ENCODE measurements around the gene WDR49.

The WDR49 gene

GRCh38 chr3:167653760-167654159 is at the start of gene WDR49:
Gene WDR49 (minus strand): TSS chr3:167653942. CDS start chr3:167653425, 517 bp downstream.
- DNase-seq (ENCODE audit: low read depth) = no peak

DNA sequence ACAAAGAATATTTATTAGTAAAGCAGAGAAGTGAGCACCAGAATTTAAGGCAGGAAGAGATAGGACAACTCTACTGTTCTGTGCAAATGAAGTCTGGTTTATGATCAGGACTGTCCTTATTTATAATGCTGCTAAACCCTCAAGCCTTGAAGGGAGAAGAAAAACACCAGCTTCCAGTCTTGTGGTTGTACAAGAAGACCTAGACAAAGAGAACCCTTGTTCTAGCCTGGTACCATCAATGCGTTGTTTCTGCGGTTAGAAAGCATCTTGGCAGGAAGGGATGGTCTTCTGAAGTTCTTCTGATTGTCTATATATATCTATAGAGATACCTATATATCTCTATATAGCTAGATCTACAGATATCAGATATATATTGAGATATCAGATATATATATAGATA is 47.2 kb upstream of the WDR49 start:
- DNase-seq (ENCODE audit: low read depth) = no peak

GRCh38 chr3:167700046-167700445 is 46.3 kb upstream of the WDR49 start:
- DNase-seq (ENCODE audit: low read depth) = no peak

DNA sequence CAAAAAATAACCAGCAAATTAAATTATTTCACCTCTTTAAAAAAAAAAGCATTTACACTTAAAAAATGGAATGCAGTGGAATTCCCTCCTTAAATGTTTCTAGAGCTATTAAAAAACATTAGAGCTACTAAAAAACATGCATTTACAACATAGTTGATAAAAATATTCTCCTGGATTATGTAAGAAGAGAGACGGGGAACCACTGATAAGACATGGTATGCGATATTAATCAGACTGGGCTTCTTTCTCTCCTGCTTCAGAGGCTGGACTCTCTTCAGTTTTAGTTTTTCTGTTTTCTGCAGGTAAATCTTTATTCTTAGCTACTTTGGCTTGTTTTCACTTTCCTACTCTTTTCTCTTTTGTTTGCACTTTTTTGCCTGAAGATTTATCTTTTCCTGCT is 40.4 kb upstream of the WDR49 start:
- DNase-seq (ENCODE audit: low read depth) = no peak

DNA sequence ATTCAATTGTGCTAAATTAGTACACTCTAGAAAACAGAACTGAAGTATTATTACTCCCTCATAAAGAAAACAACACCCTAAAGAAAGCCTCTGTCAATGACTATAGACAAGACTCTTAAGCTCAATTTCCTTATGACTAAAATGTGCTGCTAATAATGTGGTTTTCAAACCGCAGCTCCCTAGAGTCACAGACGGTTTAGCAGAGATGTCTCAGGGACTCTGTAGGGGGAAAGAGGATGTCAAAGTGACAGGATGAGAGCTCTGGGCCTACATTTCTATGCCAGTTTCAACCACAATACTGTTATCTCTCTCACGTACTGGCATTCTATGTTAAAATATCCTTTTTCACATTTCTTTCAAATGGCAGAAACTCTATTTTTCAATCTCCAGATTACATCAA is 37.6 kb upstream of the WDR49 start:
- DNase-seq (ENCODE audit: low read depth) = no peak

DNA sequence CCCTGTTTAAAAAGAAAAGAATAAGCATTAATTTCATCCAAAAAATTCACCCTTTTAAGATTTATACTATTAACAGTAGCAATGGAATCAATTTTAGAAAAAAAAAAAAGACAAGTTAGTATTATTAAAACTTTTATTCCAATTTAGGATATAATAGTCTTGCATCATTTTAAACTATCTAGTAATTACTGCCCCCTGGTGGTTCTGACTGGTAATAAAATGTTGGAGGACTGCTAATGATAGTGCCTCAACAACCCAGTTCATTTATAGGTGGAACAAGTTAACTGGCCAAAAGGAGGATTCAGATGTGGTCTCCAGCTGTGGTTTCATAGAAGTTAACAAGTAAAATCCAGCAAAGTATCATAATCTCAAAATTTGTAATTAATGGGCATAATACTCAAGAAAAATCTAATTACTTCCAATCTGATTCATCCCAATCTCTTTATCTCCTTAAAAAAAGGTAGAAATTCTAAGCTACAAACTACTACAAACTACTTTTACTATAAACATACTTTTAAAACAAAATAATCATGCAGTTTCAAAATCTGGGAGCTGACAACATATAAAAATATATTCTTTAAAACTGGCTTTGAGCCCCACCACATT is 30.7 kb upstream of the WDR49 start:
- DNase-seq (ENCODE audit: low read depth) = peak; percentile 30

DNA sequence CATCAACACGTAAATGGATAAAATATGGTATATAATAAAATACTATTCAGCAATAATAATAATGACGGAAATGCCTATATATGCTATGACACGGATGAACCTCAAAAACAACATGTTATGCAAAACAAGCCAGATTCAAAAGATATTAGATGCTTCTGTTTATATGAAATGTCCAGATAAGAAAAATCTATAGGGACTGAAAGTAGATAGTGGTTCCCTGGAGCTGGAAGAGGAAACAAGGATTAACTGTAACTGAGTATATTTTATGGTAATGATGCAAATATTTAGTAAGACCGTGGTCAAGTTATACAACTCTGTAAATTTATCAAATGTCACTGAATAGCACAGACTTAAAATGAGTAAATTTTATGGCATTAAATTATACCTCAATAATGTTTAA is 25.8 kb upstream of the WDR49 start:
- no peak for DNase-seq (ENCODE audit: low read depth)

- no peak for DNase-seq (ENCODE audit: low read depth)
These were observed 22.1 kb upstream of the WDR49 start for GRCh38 chr3:167675848-167676247.

GRCh38 chr3:167673221-167673620 is 19.5 kb upstream of the WDR49 start:
- no peak for DNase-seq (ENCODE audit: low read depth)

GRCh38 chr3:167671878-167672427 is 18.2 kb upstream of the WDR49 start:
- no peak for DNase-seq (ENCODE audit: low read depth)

GRCh38 chr3:167669699-167670098 is 16.0 kb upstream of the WDR49 start:
- DNase-seq (ENCODE audit: low read depth) = no peak

DNA sequence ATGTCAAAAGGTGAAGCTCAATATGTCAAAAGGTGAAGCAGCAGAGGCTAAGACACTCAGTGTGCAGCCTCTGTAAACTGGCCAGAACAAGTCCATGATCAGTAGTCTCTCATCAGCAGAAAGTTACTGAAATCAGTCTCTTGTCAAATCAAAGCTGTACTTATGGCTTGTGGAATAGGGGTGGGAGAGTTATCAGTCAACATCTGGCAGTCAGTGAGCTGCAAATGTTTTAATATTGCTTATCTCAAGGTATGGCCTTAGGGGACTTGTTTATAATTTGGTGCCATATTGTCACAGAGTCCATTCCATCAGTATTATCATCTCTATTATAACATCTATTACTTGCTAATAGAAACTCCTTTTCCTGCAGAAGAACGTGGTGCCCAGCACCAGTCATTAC is 14.9 kb upstream of the WDR49 start:
- no peak for DNase-seq (ENCODE audit: low read depth)

DNA sequence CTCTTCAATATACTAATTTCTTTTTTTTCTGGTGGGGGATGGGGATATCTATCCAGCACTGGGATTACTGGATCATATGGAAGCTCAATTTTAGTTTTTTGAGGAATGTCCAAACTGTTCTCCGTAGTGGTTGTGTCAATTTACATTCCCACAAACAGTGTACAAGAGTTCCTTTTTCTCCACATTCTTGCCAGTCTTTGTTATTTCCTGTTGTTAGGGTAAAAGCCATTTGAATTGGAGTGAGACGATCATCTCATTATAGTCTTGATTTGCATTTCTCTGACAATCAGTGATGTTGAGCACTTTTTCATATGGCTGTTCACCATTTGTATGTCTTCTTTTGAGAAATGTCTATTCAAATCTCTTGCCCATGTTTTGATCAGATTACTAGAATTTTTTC is 12.8 kb upstream of the WDR49 start:
- no peak for DNase-seq (ENCODE audit: low read depth)

GRCh38 chr3:167662919-167663400 is 9.2 kb upstream of the WDR49 start:
- no peak for DNase-seq (ENCODE audit: low read depth)

DNA sequence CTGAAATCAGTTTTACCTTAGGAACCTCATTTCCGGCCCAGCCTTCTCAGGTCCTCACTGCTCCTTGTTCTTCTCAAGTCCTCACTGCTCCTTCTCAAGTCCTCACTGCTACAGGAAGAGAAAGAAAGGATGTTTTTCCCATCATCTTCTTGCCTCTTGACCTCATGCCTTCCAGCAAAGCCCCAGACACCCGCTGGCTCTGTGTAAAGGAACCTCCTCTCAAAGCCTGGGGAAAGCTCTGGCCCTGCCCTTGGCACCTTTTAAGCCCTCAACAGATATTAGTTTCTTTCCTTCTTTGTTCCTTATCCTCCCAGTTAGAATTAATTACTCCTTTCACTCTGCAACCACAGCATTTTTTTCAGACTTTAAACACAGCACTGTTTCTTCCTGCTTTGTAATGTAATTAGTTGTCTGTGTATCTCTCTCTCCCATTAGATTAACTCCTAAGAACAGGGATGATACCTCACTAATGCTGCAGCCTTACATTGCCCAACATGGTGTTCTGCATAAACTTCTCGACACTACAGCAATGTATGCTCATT is 4.0 kb upstream of the WDR49 start:
- no peak for DNase-seq (ENCODE audit: low read depth)

GRCh38 chr3:167656821-167657220 is 3.1 kb upstream of the WDR49 start:
- DNase-seq (ENCODE audit: low read depth) = no peak

GRCh38 chr3:167653155-167653554 is 587 bp downstream of the WDR49 start:
- no peak for DNase-seq (ENCODE audit: low read depth)

DNA sequence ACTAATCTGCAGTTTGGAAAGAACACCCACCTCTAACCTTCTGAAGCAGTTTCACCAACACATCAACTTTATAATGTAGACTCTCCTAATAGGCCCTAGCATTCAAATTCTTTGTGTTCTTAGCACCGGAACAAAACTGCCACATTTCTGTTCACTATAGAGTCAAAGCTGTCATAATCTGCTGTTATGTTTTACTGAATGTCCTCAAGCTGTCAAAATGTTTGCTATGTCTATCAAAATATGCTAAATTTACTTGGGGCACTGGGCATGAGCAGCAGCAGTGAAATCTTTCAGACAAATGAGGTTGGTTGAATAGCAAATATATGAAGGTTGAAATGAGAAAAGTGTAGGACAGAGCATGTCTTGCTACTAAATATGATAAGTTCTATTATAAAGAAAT is 1.9 kb downstream of the WDR49 start:
- DNase-seq (ENCODE audit: low read depth) = no peak

DNA sequence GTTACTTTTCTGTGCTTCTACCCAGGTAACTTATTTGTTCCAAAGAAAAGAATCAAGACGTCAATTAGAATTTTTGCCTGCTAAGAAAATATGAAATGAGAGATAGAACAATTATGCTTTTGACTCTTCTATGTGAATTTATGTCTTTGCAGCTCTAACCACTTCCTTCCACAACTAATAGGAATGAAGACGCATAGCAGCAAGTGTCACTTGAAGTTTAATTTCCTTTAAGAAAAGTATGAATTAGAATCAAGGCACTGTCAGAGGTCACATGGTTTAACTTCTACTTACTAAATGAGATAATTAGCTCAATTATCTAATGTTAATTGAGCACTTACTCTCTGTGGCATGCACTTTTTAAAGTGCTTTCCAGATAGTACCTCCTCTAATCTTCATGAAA is 3.3 kb downstream of the WDR49 start:
- DNase-seq (ENCODE audit: low read depth) = no peak

DNA sequence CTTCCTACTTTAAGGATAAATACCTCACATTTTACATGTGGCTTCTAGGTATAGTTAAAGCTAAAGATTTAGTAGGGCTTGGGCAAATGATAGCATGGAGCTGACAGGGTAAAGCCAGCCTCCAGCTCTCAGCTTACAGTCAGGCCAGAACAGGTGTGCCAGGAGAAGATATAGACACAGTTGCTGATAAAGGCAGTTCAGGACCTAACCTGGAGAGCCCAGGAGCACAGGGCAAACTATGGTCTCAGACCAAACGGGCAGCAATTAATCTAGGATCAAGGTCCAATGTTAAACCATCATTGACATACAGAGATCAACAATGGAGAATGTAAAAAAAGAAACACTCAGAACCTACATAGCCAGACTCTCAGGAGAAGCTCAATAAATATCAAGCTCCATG is 4.0 kb downstream of the WDR49 start:
- no peak for DNase-seq (ENCODE audit: low read depth)

DNA sequence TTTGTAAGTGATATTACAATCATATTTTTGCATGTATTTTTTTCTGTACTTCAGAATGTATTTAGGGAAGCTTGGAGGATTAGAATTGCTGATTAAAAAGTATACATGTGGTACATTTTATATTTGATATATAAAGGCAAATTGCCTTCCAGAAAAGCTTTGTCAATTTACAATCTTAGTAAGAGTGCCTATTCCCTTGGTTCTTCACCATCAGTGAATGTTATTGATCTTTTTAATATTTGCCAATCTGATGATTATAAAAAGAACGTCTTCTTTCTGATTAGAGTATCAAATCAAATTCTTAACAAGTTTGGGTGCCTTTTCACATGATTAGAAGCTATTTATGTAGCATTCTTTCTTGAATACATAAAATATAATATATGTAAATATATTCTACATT is 9.1 kb downstream of the WDR49 start:
- no peak for DNase-seq (ENCODE audit: low read depth)

DNA sequence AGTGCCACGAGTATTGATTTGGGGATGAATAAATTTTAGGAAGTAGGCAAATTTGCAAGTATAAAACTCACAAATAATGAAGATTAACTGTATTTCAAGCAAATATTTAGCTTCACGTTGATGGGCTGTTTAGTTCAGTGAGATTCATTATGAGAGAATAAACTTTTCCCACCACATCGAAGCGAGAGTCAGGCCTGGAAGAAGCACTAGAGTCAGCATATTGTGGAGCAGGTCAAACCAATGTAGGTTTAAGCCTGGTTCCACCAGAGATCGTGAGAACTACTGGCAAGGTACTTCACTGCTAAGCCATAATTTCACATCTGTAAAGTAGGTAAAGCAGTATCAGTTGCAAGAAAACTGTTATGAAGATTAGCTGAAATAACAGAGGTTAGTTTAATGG is 22.3 kb downstream of the WDR49 start:
- DNase-seq (ENCODE audit: low read depth) = no peak

GRCh38 chr3:167626490-167626889 is 27.3 kb downstream of the WDR49 start:
- DNase-seq (ENCODE audit: low read depth) = no peak

DNA sequence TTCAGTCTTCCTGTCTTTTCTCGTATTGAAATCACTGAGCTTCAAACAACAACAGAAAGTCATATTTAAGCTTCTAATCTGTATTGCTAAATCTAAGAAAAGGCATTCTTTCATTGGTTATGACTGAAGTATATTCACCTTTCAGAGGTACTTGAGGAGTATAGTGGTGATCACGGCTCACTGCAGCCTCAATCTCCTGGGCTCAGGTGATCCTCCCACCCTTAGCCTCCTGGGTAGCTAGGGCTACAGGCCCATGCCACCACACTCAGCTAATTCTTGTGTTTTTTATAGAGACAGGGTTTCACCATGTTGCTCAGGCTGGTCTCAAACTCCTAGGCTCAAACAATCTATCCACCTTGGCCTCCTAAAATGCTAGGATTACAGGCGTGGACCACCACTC is 38.7 kb downstream of the WDR49 start:
- no peak for DNase-seq (ENCODE audit: low read depth)

Measured in stimulated activated CD8-positive, alpha-beta memory T cell treated with anti-CD3 and anti-CD28 coated beads, Interleukin-12 subunit alpha, Interleukin-12 subunit beta, amount 100 ng/mL, for 1 hour (primary cell).